GM18909 (cell line): ENCODE results near the gene TMEM167A.
"Not testable (repeated sequence)": the region's sequence is repeated elsewhere in the genome, so short reads cannot be mapped to it uniquely, and the experiment has no call there.

ENCODE experiments used
- ATAC-seq: cut with Tn5 transposase; IDR thresholded peaks from one replicate; pipeline ENCODE4 v1.9.1; 2021; ENCODE audit warnings: mild to moderate bottlenecking; ENCODE audit not compliant: unreplicated experiment, poor library complexity

Gene TMEM167A

DNA sequence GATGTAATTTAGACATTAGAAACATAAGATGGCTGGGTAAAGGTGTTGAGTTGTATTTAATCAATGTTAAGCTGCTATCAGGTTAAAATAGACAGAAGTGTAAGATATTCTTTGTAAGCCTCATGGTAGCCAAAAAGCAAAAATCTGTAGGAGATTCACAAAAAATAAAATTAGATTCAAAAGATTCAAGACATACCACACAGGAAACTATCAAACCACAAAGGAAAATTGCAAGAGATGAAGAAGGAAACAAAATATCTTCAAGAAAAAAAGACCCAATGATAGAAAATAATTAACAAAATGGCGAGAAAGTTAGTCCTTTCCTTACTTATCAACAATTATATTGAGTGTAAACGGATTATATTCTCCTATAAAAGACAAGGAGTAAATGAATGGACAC is 15.4 kb upstream of the TMEM167A start:
- no peak for ATAC-seq

DNA sequence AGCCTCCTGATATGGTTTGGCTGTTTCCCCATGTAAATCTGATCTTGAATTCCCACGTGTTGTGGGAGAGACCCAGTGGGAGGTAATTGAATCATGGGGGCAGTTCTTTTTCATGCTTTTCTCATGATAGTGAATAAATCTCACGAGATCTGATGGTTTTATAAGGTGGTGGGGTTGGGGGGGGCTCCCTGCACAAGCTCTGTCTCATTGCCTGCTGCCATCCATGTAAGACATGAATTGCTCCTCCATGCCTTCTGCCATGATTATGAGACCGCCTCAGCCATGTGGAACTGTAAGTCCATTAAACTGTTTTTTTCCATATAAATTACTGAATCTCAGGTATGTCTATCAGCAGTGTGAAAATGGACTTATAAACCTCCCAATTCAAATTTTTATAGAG is 13.0 kb upstream of the TMEM167A start:
- ATAC-seq, result no peak

- no peak for ATAC-seq
These were observed 7.9 kb upstream of the TMEM167A start for GRCh38 chr5:83085106-83085505.

DNA sequence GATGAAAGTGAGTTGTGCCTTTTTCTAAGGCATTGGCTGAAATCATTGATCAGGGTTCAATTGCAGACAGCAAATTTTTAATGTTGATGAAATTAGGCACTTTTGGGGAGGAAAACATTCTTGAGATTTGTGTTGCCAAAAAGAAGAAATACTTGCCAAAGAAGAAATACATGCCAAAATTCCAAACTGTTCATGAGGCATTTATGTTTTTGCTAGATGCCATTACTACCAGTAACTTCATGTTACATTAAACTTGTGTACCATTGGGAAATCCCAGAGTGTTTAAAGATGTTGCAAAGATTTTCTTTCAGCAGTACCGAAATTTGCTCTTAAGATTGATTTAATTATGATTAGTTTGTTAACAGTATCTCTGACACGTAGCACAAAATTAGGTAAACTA is 7.1 kb upstream of the TMEM167A start:
- no peak for ATAC-seq

- ATAC-seq, result no peak
These were observed 5.6 kb upstream of the TMEM167A start for GRCh38 chr5:83082750-83083149.

DNA sequence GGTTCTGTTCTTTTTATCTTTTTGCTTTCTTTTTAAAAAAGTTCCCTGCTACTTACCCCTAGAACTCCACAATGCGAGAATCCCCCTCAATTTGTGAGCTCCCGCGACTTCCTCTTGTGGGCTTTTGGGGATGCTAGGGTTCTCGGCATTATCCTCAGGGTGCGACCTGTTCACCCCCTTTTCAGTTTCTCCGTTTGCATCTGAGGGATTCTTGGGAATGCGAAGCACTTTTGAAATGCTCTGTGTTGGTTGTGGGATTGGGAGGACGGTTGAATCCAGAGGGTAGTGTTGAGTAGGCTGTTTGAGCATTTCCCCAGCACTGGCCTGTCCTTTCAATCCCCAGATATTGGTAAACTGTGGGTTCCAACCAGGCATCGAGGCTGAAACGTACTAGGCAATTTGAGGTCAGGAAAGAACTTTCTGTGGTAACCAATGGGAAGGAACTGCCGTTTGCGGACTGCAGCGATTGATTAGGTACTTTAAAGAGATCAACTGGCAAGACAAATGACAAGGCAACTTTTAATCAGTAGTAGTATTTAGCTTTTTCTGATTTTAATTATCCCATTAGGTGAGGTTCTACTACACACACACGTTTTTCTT is 568 bp upstream of the TMEM167A start:
- peak; percentile 9 for ATAC-seq

GRCh38 chr5:83072966-83073365 is 4.2 kb downstream of the TMEM167A start:
- ATAC-seq, result no peak

GRCh38 chr5:83071286-83072051 is 5.7 kb downstream of the TMEM167A start:
- ATAC-seq, result no peak

DNA sequence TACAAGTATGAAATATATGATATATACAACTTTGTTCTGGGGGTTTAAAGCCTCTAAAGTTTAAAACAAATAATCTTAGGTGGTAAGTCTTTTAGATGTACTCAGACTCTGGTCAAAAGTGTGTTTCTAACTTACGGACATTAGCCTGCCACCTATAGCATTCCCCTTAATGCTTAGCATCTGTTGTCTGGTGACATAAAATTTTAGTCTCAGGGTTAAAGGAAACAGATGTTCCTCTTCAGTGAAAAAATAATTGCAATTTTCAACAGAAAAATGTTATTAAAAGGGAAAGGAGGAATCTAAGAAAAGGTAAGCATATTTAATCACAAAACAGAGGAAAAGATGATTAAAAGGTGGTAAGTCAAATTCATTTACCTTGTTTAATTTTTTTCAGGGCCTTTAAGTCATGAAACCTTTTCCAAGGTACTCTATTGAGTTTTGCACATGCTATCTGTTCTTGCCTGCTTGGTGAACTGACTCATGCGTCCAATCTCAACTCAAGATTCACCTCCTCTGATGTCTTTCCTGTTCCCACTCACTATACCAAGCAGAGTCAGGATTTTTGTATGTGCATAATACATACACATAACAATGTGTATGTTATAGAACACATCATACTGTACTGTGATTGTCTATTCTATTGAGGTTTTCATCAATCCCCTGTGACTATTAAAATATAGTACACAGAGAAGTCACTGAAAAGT is 7.9 kb downstream of the TMEM167A start:
- ATAC-seq, result no peak

- ATAC-seq, result not testable (repeated sequence)
These were observed 9.8 kb downstream of the TMEM167A start for GRCh38 chr5:83067377-83067776.

DNA sequence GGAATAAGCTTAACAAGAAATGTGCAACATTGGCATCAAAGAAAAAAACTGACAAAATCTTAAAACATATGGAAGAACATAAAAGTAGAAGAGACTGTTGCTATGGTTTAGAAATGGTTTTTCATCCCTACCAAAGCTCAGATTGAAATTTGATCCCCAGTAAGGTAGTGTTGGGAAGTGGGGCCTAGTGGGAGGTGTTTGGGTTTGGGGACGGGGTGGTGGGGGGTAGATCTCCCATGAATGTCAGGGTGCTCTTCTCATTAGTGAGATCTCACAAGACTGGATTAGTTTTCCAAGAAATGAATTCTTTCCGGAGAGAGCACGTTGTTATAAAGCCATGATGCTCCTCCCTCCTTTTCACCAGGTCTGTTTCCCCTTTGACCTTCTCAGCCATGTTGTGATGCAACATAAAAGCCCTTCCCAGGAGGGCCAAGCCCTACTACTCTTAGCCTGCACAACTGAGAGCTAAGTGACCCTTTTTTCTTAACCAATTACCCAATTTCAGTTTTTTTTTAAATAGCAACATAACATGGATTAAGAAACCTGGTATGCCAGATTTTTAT is 10.6 kb downstream of the TMEM167A start:
- no peak for ATAC-seq

DNA sequence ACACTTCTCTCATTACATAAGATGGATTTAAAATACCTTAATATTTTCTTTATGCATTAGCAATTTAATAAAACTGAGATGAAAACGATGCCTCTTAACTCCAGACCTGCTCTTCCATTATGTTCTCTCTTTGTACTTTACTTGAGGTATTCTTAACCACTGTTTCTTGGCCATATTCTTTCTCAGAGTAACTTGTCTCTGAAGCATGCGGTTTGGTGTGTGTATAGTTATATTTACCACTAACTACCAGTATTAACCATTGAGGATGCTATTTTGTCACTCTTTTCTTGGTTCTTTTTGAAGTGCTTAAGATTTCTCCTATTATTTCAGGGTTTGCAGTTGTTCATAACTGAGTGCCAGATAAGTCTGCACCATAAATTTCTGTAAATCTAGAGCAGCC is 17.9 kb downstream of the TMEM167A start:
- no peak for ATAC-seq

- no peak for ATAC-seq
These were observed 18.5 kb downstream of the TMEM167A start for GRCh38 chr5:83058726-83059125.

GRCh38 chr5:83055166-83055565 is 22.0 kb downstream of the TMEM167A start:
- ATAC-seq, result no peak

GRCh38 chr5:83050723-83051340 is 26.4 kb downstream of the TMEM167A start:
- ATAC-seq, result no peak

DNA sequence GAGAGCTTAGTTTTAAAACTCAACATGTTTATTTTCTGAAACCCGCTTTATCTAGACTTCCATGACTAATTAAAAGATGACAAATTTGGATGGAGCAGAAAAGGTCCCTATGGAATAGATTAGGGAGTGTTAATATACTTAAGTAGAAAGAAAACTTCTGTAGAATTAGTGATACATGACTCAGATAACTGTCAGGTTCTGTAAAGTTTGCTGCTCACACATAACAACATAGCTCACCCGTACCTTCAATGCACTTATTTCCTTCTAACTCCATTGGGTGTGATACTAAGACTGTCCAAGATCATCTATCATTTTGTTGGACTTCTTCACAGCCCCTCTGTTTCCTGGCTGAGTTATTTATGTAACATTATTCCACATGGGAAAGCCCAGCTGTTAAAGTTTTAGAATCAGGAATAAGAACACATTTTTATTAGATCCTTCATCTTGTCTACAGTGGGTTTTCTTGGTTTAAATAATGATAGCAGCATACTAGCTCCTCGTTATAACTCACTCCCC is 27.8 kb downstream of the TMEM167A start:
- no peak for ATAC-seq

GRCh38 chr5:83048811-83049210 is 28.4 kb downstream of the TMEM167A start:
- ATAC-seq, result no peak

DNA sequence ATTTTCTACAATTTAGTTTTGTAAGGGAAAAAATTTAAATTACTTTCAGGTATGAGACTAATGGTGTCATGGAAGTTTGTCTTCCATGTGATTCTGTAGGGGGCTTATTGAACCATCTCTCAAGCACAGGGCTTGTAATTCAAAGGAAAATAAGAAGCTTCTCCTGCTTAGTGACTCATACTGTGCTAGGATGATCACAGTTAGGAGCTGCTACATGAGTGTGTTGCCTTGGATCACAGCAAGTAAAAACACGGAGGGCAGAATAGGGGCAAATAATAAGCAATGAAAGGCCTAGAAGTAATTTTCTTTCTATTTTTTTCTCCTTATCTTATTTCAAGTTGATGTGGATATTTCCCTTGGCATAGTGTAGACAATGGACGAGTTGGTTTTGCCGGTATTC is 28.9 kb downstream of the TMEM167A start:
- no peak for ATAC-seq

DNA sequence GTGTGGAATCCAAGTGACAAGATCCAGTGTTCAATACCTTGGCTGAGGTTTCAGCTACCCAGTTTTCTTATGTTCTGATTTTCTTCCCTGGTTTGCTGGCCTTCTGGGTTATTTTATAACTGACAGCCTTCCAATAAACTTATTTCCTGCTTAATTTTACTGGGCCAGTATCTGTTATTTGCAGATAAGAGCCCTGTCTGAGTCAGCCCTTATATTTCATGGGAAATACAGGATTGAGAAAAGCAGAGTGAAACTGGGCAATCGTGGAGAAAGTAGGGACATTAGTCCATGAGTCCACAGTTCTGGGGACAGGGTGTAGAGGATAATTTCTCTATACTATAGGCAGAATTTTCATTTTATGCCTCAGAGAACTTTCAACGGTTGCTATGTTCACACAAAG is 32.3 kb downstream of the TMEM167A start:
- no peak for ATAC-seq

DNA sequence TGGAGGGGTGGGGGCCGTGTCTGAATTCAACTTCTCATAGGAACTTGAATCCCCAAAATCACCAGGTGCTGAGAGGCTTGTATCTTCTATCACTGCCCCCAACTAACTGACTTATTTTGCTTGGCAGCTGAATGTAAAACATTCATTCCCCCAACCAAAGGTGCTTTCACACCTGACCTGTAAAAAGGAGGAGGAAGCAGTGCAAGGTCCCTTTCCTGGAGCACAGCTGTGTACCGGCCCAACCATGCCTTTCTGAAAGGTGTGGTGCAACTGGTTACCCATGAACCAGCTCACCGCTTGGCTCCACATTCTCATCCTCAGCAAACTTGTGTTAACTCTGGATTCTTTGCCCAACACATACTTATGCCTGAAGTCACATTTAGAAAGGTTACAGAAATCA is 34.7 kb downstream of the TMEM167A start:
- no peak for ATAC-seq

- ATAC-seq, result no peak
These were observed 38.3 kb downstream of the TMEM167A start for GRCh38 chr5:83038924-83039323.
